AG04450 (cell line): ENCODE results near the gene COMMD10. TPM values are rescaled to one million over a fixed set of nuclear protein-coding genes. Genes with fewer than 3 reads are reported as not detected.

Source experiments
- CTCF ChIA-PET: fragments of 300-600, 350-600 bp; formaldehyde crosslinking; extraction: SDS; loops from one replicate; lab custom pipeline; 2022; ENCODE audit warnings: antibody characterized with exemption, inconsistent platforms; lab: Charles Lee
- POLR2A ChIA-PET: fragments of 350-600 bp; formaldehyde crosslinking; extraction: SDS; loops from one replicate; lab custom pipeline; 2021; ENCODE audit warnings: antibody characterized with exemption, inconsistent platforms; lab: Yijun Ruan, JAX
- DNase-seq: peaks from one replicate; pipeline ENCODE4 v3.0.0-alpha.2; 2011; ENCODE audit warnings: low read depth, low spot score
- H3K27ac ChIP-seq: one replicate; pipeline ENCODE4 v1.5.1; 2012; ENCODE audit warnings: low read depth, low read length, control low read depth
- H3K27me3 ChIP-seq: one replicate; pipeline ENCODE4 v1.6.0; 2012; ENCODE audit warnings: low read length; ENCODE audit not compliant: control insufficient read depth, insufficient read depth
- H3K4me3 ChIP-seq: 2 replicates; pipeline ENCODE4 v1.5.1; 2011; ENCODE audit warnings: mild to moderate bottlenecking, low read depth, low read length, control low read depth
- H3K9me3 ChIP-seq: 2 replicates; pipeline ENCODE4 v1.5.1; 2012; ENCODE audit warnings: low read length; ENCODE audit not compliant: control insufficient read depth, insufficient read depth
- CTCF ChIP-seq: IDR thresholded peaks from 2 replicates; pipeline ENCODE4 v1.5.1; 2011; ENCODE audit warnings: low read depth, low read length, control low read depth, inconsistent platforms
- polyA plus RNA-seq: library from polyadenylated mRNA; depleted of rRNA; stranded (reverse); fragments of >200 nt; gene quantifications from 2 replicates; pipeline ENCODE4 v1.2.3, GENCODE V29; 2011

Gene COMMD10
- polyA plus RNA-seq, 1 experiment = 28.2 TPM

GRCh38 chr5:116137544-116138378 is 52.9 kb downstream of the COMMD10 start:
- H3K27ac ChIP-seq = no peak overlapping the region
- no peaks in the 10 kb centered on the region for H3K9me3 ChIP-seq
- H3K4me3 ChIP-seq = no peak overlapping the region
- ChIA-PET POLR2A (no interaction called here), CTCF (interaction anchor here (0.5 to 3.4 kb wide), 34 partner anchors 10 to 813 kb away, joined by 3 to 16 read pairs (median 4); partner anchors contain the start of gene COMMD10)
- no peaks in the 10 kb centered on the region for H3K27me3 ChIP-seq
- TF ChIP-seq CTCF = peak; percentile 88
- peak; percentile 18 for DNase-seq

- POLR2A ChIA-PET = no interaction called here
- no peak for DNase-seq
- Histone ChIP-seq H3K27ac (no peak overlapping the region), H3K4me3 (no peak overlapping the region), H3K27me3 (no peaks in the 10 kb centered on the region), H3K9me3 (no peaks in the 10 kb centered on the region)
- TF ChIP-seq CTCF = no peak
- CTCF ChIA-PET = no interaction called here
Measured at GRCh38 chr5:116142495-116142894, 57.7 kb downstream of the COMMD10 start.

- no peak for DNase-seq
- no peak for TF ChIP-seq CTCF
- Histone ChIP-seq H3K27me3 (no peaks in the 10 kb centered on the region), H3K4me3 (no peak overlapping the region), H3K9me3 (no peaks in the 10 kb centered on the region), H3K27ac (no peak overlapping the region)
- CTCF ChIA-PET = no interaction called here
- POLR2A ChIA-PET = no interaction called here
Measured at GRCh38 chr5:116144103-116144502, 59.3 kb downstream of the COMMD10 start.

- no peak overlapping the region for H3K27ac ChIP-seq
- no peak for DNase-seq
- TF ChIP-seq CTCF = no peak
- H3K4me3 ChIP-seq = no peak overlapping the region
- no peaks in the 10 kb centered on the region for H3K9me3 ChIP-seq
- H3K27me3 ChIP-seq = no peaks in the 10 kb centered on the region
- ChIA-PET CTCF (no interaction called here), POLR2A (no interaction called here)
Measured at GRCh38 chr5:116144991-116145390, 60.2 kb downstream of the COMMD10 start.

GRCh38 chr5:116145416-116145815 is 60.6 kb downstream of the COMMD10 start:
- Histone ChIP-seq H3K27ac (no peak overlapping the region), H3K9me3 (no peaks in the 10 kb centered on the region), H3K4me3 (no peak overlapping the region), H3K27me3 (no peaks in the 10 kb centered on the region)
- TF ChIP-seq CTCF = no peak
- ChIA-PET CTCF (no interaction called here), POLR2A (no interaction called here)
- DNase-seq = no peak
